Fibroblast of the aortic adventitia (primary cell): ENCODE results near the gene ROBO2. TPM values are rescaled to one million over a fixed set of nuclear protein-coding genes. Genes with fewer than 3 reads are reported as not detected.

Experiments used
- DNase-seq: peaks from one replicate; pipeline ENCODE4 v3.0.0-alpha.2; 2010; ENCODE audit warnings: low read depth
- H3K4me3 ChIP-seq: 2 replicates; pipeline ENCODE4 v1.5.1; 2011; ENCODE audit warnings: low read depth, mild to moderate bottlenecking, control low read depth, low read length, moderate library complexity
- CTCF ChIP-seq: IDR thresholded peaks from 2 replicates; pipeline ENCODE4 v1.5.1; 2011; ENCODE audit warnings: mild to moderate bottlenecking, low read length, control low read depth, inconsistent platforms; ENCODE audit not compliant: insufficient read depth
- total RNA-seq: library from RNA; depleted of rRNA; stranded (reverse); fragments of >200 nt; gene quantifications from 2 replicates; pipeline ENCODE4 v1.2.3, GENCODE V29; 2012; ENCODE audit warnings: low replicate concordance

The ROBO2 gene
- total RNA-seq, 1 donor: 1.2 TPM

- no peak overlapping the region for H3K4me3 ChIP-seq
- DNase-seq: no peak
- no peak for TF ChIP-seq CTCF
These were observed 302.1 kb downstream of the ROBO2 start for GRCh38 chr3:77342027-77342426.

GRCh38 chr3:77342688-77343087, 302.8 kb downstream of the ROBO2 start:
- TF ChIP-seq CTCF: no peak
- H3K4me3 ChIP-seq: no peak overlapping the region
- DNase-seq: no peak

GRCh38 chr3:77345009-77345408, 305.1 kb downstream of the ROBO2 start:
- no peak for TF ChIP-seq CTCF
- no peak overlapping the region for H3K4me3 ChIP-seq
- no peak for DNase-seq

GRCh38 chr3:77348244-77348855, 308.5 kb downstream of the ROBO2 start:
- H3K4me3 ChIP-seq: no peak overlapping the region
- DNase-seq: no peak
- no peak for TF ChIP-seq CTCF

- no peak overlapping the region for H3K4me3 ChIP-seq
- no peak for TF ChIP-seq CTCF
- DNase-seq: no peak
These were observed 315.1 kb downstream of the ROBO2 start for GRCh38 chr3:77354958-77355357.

- H3K4me3 ChIP-seq: no peak overlapping the region
- no peak for DNase-seq
- TF ChIP-seq CTCF: no peak
These were observed 323.0 kb downstream of the ROBO2 start for GRCh38 chr3:77362936-77363335.

- no peak for DNase-seq
- no peak overlapping the region for H3K4me3 ChIP-seq
- no peak for TF ChIP-seq CTCF
These were observed 325.3 kb downstream of the ROBO2 start for GRCh38 chr3:77365152-77365551.
